Central memory CD4-positive, alpha-beta T cell (primary cell): ENCODE measurements around the gene SEPHS2.

ENCODE experiments used
- DNase-seq: peaks from one replicate; pipeline ENCODE4 v3.0.0; 2022

SEPHS2 gene

DNA sequence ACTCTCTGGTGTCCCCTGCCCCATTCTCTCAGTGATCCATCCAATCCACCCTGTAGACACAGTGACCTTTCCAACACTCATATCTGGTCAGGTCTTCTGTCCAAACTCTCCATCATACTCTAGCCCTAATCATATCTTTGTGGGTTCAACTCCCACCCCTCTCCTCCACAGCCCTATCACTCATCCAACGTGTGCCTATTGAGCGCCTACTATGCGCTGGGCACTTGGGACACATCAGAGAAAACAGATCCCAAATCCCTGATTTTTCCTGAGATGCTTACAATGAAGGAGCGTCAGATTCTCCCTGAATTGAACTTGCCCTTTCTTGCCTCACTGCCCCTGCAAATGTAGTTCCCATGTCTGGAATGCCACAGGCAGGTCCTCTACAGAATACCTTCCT lies 17.6 kb downstream of the SEPHS2 start:
- DNase-seq = no peak

- DNase-seq = no peak
These were observed 24.7 kb downstream of the SEPHS2 start for GRCh38 chr16:30421010-30421409.

DNA sequence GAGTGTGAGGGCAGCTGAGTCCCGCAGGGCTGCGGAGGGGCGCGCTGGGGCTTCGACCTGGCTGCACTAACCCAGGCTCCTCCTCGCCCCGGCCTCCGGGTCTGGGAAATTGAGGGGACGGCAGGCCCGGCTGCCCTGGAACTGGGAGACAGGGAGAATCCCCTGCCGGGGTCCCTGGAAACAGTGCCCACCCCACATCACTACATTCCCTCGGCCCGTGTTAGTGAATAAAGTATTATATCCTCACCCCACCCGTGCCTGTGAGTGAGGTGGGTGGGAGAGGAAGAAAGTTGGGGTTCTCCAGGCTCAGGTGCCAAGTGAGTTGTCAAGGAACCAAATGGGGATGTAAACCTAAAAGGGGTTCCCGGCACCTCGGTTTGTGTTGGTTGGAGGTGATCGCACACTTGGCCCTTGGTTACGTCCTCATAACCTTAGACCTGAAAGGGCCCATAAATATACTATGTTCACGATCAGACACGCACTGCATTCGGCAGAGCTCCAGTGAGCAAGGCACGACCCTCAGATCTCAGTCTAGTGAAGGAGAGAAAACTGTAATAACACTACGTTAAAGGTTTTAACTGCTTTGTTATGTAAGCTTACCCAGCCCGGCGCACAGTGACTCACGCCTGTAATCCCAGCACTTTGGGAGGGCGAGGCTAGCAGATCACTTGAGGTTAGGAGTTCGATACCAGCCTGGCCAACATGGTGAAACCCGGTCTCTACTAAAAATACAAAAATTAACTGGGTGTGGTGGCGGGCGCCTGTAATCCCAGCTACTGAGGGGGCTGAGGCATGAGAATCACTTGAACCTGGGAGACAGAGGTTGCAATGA lies 27.1 kb downstream of the SEPHS2 start:
- DNase-seq = no peak

DNA sequence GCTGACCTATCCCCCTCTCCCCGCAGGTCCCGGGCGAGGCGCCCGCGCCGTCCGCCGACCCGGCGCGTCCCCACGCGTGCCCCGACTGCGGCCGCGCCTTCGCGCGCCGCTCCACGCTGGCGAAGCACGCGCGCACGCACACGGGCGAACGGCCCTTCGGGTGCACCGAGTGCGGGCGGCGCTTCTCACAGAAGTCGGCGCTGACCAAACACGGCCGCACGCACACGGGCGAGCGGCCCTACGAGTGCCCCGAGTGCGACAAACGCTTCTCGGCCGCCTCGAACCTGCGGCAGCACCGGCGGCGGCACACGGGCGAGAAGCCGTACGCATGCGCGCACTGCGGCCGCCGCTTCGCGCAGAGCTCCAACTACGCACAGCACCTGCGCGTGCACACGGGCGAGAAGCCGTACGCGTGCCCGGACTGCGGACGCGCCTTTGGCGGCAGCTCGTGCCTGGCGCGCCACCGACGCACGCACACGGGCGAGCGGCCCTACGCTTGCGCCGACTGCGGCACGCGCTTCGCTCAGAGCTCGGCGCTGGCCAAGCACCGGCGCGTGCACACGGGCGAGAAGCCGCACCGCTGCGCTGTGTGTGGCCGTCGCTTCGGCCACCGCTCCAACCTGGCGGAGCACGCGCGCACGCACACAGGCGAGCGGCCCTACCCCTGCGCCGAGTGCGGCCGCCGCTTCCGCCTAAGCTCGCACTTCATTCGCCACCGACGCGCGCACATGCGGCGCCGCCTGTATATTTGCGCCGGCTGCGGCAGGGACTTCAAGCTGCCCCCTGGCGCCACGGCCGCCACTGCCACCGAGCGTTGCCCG lies 27.9 kb downstream of the SEPHS2 start:
- DNase-seq = peak; percentile 89

DNA sequence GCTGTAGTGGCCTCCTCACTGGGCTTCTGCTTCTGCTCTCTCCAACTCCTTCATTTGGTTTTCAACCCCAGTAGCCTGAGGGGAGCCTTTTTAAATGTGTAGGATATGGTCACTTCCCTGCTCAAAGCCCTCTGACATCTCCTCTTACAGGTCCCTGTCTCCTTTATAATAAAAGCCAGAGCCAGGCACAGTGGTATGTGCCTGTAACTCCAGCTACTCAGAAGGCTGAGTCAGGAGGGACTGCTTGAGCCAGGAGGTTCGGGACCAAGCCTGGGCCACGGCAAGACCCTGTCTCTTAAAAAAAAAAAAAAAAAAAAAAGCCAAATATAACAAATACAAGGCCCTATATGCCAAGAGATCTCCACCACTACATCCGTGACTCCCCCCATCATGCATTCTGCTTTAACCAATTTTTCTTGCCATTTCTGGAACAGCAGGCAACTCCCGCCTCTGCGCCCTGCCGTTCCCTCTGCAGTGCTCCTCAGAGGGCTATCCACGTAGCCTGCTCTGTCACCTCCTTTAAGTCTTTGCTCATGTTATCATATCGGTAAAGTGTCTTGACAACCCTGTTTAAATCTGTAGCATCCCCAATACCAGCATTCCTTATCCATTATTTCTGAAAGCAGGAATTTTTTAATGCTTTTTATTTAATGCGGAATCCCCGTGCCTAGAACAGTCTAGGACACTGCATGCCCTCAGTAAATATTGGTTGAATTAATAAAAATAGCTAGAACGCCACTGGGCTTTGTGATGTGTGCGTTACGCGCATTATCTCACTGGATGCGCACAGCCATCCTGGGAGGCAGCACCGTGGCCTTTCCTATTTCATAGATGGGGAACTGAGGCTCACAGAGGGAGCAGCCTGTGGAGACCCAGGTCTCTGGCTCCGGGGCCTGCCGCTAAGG lies 28.8 kb downstream of the SEPHS2 start:
- no peak for DNase-seq

GRCh38 chr16:30416047-30416603 lies 29.5 kb downstream of the SEPHS2 start:
- DNase-seq = no peak

DNA sequence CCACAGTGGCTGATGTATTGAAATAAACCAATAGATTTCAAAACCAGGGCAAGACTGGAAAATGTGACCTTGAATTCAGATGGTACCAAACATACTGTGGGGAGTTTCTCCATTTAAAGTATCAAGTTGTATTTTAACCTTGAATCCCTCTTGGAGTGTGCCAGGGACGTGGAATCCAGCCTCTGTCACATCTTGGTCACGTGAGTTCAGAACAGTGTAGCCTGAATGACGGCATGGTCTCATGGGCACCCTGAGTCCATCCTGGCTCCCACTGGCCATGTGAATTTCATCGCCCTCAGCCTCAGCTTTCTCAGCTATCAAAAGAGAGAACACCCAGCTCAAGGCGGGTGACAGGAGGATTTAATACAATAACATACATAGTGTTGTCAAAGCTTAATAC lies 31.5 kb downstream of the SEPHS2 start:
- no peak for DNase-seq

DNA sequence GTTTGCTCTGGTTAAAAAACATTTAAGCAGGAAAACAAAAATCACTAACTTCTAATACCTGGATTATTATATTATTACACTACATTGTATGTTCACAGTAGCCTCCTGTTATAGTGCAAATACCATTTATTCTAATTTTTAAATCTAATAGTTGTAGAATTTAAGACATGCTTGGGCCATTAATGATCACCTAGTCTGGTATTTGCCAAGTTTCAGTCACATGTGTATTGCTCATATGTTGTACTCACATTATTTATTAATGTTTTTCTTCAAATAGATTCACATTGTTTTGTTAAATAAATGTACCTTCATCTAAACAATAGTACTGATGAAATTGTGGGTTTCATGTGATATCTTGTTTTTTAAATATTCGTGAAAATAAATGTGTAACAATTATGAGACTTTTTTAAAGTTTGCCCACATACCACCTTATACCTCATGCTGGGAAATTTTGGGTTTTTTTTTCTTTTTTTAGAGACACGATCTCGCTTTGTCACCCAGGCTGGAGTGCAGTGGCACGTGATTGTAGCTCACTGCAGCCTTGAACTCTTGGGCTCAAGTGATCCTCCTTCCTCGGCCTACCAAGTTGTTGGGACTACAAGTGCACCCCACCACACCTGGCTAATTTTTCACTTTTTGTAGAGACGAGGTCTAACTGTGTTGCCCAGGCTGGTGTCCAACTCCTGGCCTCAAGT lies 32.4 kb downstream of the SEPHS2 start:
- no peak for DNase-seq

- DNase-seq = peak; percentile 85
These were observed 36.3 kb downstream of the SEPHS2 start for GRCh38 chr16:30409125-30410060.

- no peak for DNase-seq
These were observed 37.7 kb downstream of the SEPHS2 start for GRCh38 chr16:30407804-30408534.

- peak; percentile 71 for DNase-seq
These were observed 38.4 kb downstream of the SEPHS2 start, which contains the start of gene ZNF771 for GRCh38 chr16:30407102-30407803. Gene ZNF771, plus strand, starts transcription at chr16:30407606. Its CDS starts 448 bp downstream, at chr16:30408054.

- DNase-seq = no peak
These were observed 38.9 kb downstream of the SEPHS2 start for GRCh38 chr16:30406795-30407101.

DNA sequence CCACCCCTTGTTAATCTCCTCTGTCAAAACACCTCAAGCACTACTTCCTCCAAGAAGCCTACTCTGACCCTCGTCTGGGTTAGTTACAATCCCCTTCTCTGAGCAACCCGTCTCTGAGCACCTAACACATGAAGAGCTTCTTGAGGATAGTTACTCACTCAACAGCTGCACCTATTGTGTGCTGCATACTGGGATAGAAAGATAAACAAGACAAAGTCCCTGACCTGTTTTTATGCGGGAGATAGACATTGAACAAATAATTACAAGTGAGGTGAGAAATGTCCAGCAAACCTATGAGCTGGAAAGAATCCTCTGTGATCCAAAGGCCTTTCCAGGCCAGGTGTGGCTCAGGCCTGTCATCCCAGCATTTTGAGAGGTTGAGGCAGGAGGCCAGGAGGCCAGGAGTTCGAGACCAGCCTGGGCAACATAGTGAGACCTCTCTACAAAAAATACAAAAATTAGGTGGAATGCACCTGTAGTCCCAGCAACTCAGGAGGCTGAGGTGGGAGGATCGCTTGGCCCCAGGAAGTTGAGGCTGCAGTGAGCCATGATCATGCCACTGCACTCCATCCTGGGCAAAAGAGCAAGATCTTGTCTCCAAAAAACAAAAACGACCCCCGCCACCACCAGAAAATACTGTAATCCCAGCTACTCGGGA lies 43.8 kb downstream of the SEPHS2 start:
- no peak for DNase-seq

DNA sequence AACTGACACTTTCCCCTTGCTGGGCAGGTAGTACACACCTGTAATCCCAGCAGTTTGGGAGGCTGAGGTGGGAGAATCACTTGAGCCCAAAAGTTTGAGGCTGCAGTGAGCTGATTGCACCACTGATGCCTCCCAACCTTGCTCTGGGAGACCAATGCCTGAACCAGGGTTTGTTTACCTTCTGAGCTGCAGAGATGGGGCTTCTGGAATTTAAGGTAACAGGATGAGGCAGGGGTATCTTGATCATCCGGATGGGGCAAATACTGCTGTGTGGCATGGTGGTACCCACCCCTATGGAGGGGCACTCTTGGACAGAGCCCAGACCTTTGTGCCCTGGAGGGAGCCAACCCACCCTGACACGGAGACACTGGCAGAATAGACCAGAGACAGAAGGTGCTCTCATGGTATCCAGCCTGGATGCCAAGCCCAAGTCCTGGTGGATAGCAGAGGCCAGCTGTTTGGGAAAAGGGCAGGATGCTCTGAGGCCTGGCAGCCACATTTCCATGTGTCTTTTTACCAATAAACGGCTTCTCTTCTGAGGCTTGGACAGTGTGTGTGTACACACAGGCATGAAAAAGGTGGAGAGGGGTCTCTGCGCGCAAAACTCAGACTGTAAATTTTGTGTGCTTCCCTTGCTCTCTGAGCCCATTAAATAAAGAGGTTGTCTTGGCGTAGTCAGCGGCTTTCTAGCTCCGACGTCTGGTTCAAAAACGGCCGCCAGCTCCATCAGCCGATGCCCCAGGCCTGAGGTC lies 46.1 kb downstream of the SEPHS2 start:
- no peak for DNase-seq

DNA sequence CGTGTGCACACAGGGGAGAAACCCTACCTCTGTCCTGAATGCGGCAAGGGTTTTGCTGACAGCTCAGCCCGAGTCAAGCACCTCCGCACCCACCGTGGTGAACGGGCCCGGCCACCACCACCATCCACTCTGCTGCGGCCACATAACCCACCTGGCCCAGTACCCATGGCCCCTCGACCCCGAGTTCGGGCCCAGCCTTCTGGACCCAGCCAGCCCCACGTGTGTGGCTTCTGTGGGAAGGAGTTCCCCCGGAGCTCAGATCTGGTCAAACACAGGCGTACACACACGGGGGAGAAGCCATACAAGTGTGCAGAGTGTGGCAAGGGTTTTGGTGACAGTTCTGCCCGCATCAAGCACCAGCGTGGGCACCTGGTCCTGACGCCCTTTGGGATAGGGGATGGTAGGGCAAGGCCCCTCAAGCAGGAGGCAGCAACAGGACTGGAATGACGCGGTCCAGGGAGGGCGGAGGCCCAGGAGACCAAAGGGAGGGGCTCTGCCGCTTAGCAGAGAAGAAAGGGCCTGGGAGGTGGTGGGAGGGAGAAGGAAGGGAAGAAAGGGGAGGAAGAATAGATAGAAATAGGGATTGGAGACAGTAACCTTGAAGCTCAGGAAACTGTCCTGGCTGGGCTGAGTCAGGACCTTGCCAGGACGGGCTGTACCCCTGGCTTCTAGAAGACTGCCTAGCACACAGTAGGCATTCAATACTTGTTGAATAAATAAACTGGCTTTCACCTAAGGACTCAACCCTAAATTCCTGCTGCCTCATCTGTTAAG lies 46.8 kb downstream of the SEPHS2 start:
- no peak for DNase-seq

DNA sequence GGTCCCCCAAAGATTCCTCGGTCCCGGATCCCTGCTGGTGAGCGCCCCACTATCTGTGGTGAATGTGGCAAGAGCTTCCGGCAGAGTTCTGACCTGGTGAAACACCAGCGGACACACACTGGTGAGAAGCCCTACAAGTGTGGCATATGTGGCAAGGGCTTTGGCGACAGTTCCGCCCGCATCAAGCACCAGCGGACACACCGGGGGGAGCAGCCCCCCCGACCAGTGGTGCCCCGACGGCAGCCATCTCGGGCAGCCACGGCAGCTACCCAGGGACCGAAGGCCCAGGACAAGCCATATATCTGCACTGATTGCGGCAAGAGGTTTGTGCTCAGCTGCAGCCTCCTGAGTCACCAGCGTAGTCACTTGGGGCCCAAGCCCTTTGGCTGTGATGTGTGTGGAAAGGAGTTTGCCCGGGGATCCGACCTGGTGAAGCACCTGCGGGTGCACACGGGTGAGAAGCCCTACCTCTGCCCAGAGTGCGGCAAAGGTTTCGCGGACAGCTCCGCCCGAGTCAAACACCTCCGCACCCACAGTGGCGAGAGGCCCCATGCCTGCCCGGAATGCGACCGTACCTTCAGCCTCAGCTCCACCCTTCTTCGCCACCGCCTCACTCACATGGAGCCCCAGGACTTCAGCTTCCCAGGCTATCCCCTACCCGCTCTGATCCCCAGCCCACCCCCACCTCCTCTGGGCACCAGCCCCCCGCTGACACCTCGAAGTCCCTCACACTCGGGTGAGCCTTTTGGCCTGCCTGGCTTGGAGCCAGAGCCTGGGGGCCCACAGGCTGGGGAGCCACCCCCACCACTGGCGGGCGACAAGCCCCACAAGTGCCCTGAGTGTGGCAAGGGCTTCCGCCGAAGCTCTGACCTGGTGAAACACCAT lies 47.7 kb downstream of the SEPHS2 start:
- no peak for DNase-seq
